IMR-90 (cell line): Measurements from ENCODE around the gene CA5B. TPM values are rescaled to one million over a fixed set of nuclear protein-coding genes. Genes with fewer than 3 reads are reported as not detected.

Experiments used
- ATAC-seq: fragments of 200-7000 bp; cut with Tn5 transposase; 2 replicates; pipeline ENCODE4 v1.9.1; 2020; ENCODE audit warnings: low read depth, mild to moderate bottlenecking, moderate library complexity
- BruUV-seq: library from RNA; stranded (reverse); fragments of 400-500 nt; replicated peaks from 2 replicates; lab custom pipeline; 2021; lab: Mats Ljungman, UMichigan
- CTCF ChIA-PET: fragments of 300-600 bp; formaldehyde crosslinking; extraction: SDS; loops from one replicate; lab custom pipeline; 2021; ENCODE audit warnings: antibody characterized with exemption; lab: Yijun Ruan, JAX
- POLR2A ChIA-PET: fragments of 300-600 bp; sonication (Branson Sonifier 250); formaldehyde crosslinking; loops from one replicate; lab custom pipeline; 2022; ENCODE audit warnings: antibody characterized with exemption; ENCODE audit not compliant: unreplicated experiment; lab: Charles Lee
- DNase-seq: peaks from one replicate; pipeline ENCODE4 v3.0.0; 2013
- H2AFZ ChIP-seq: replicated peaks from 2 replicates; pipeline ENCODE3; 2013; ENCODE audit warnings: low read length, mild to moderate bottlenecking; ENCODE audit not compliant: poor library complexity
- H2AK5ac ChIP-seq: 2 replicates; pipeline ENCODE4 v1.6.1; 2013; ENCODE audit warnings: low read depth, low read length, inconsistent platforms
- H2AK9ac ChIP-seq: replicated peaks from 2 replicates; pipeline ENCODE3; 2013; ENCODE audit warnings: mild to moderate bottlenecking, low read depth, low read length, moderate library complexity; ENCODE audit not compliant: poor library complexity
- H2BK120ac ChIP-seq: 2 replicates; pipeline ENCODE4 v1.6.1; 2013; ENCODE audit warnings: low read depth, low read length, inconsistent platforms
- H2BK15ac ChIP-seq: 3 replicates; pipeline ENCODE4 v1.6.1; 2013; ENCODE audit warnings: low read depth, low read length, inconsistent platforms
- H2BK20ac ChIP-seq: 2 replicates; pipeline ENCODE4 v1.6.1; 2013; ENCODE audit warnings: low read depth, mild to moderate bottlenecking, inconsistent platforms, low read length, moderate library complexity
- H2BK5ac ChIP-seq: 2 replicates; pipeline ENCODE4 v1.6.1; 2013; ENCODE audit warnings: mild to moderate bottlenecking, low read depth, low read length, inconsistent platforms; ENCODE audit not compliant: poor library complexity, severe bottlenecking
- H3K14ac ChIP-seq: replicated peaks from 2 replicates; pipeline ENCODE4 v1.6.1; 2013; ENCODE audit warnings: low read depth, low read length, inconsistent platforms
- H3K18ac ChIP-seq: 2 replicates; pipeline ENCODE4 v1.6.1; 2013; ENCODE audit warnings: low read depth, low read length, control low read depth
- H3K23ac ChIP-seq: 2 replicates; pipeline ENCODE4 v1.6.1; 2013; ENCODE audit warnings: low read depth, low read length, inconsistent platforms
- H3K27ac ChIP-seq: 2 replicates; pipeline ENCODE4 v1.5.1; 2013; ENCODE audit warnings: mild to moderate bottlenecking, control low read depth, low read length; ENCODE audit not compliant: insufficient read depth
- H3K27me3 ChIP-seq: 2 replicates; pipeline ENCODE4 v1.6.1; 2013; ENCODE audit warnings: low read length; ENCODE audit not compliant: control insufficient read depth, insufficient read depth
- H3K36me3 ChIP-seq: 2 replicates; pipeline ENCODE4 v1.6.1; 2013; ENCODE audit warnings: low read length, mixed read lengths; ENCODE audit not compliant: control insufficient read depth, insufficient read depth
- H3K4ac ChIP-seq: 2 replicates; pipeline ENCODE4 v1.6.1; 2013; ENCODE audit warnings: low read depth, low read length, inconsistent platforms
- H3K4me1 ChIP-seq: 2 replicates; pipeline ENCODE4 v1.6.1; 2013; ENCODE audit warnings: low read length, mixed read lengths; ENCODE audit not compliant: control insufficient read depth, insufficient read depth
- H3K4me2 ChIP-seq: 2 replicates; pipeline ENCODE4 v1.6.1; 2013; ENCODE audit warnings: low read depth, mild to moderate bottlenecking, control low read depth, low read length, moderate library complexity
- H3K4me3 ChIP-seq: 2 replicates; pipeline ENCODE4 v1.5.1; 2013; ENCODE audit warnings: low read depth, mild to moderate bottlenecking, control low read depth, low read length, moderate library complexity; ENCODE audit not compliant: insufficient read depth
- H3K56ac ChIP-seq: 2 replicates; pipeline ENCODE4 v1.6.1; 2013; ENCODE audit warnings: low read length, inconsistent platforms; ENCODE audit not compliant: insufficient read depth; ENCODE audit errors: extremely low read depth
- H3K79me1 ChIP-seq, 2 experiments: 2 replicates each; pipeline ENCODE4 v1.6.1; 2013; ENCODE audit warnings: low read length in 2 of 2, inconsistent platforms in 1 of 2, low read depth in 1 of 2
- H3K9ac ChIP-seq: 2 replicates; pipeline ENCODE4 v1.6.1; 2013; ENCODE audit warnings: low read depth, low read length, control low read depth
- H3K9me1 ChIP-seq: 2 replicates; pipeline ENCODE4 v1.6.1; 2013; ENCODE audit warnings: low read length, inconsistent platforms; ENCODE audit not compliant: insufficient read depth
- H3K9me3 ChIP-seq: 2 replicates; pipeline ENCODE4 v1.6.1; 2013; ENCODE audit warnings: low read length; ENCODE audit not compliant: control insufficient read depth, insufficient read depth
- H4K20me1 ChIP-seq: 2 replicates; pipeline ENCODE4 v1.6.1; 2013; ENCODE audit warnings: low read length, inconsistent platforms; ENCODE audit not compliant: insufficient read depth
- H4K5ac ChIP-seq: 2 replicates; pipeline ENCODE4 v1.6.1; 2013; ENCODE audit warnings: mild to moderate bottlenecking, low read depth, low read length, control low read depth
- H4K8ac ChIP-seq, 2 experiments: 2 replicates each; pipeline ENCODE4 v1.6.1; 2013; ENCODE audit warnings: low read depth in 2 of 2, low read length in 2 of 2, control low read depth in 1 of 2, inconsistent platforms in 1 of 2
- H4K91ac ChIP-seq: 2 replicates; pipeline ENCODE4 v1.6.1; 2013; ENCODE audit warnings: low read depth, low read length, inconsistent platforms; ENCODE audit not compliant: insufficient read depth
- BHLHE40 ChIP-seq: fragments of 150-350 bp; IDR thresholded peaks from 2 replicates; pipeline ENCODE4 v1.6.1; 2016; ENCODE audit warnings: mild to moderate bottlenecking, low read depth, low read length
- CEBPB ChIP-seq: IDR thresholded peaks from 2 replicates; pipeline ENCODE4 v1.6.1; 2012; ENCODE audit warnings: low read depth, low read length, improper control_type of control experiment
- CHD1 ChIP-seq: IDR thresholded peaks from 2 replicates; pipeline ENCODE4 v1.6.1; 2012; ENCODE audit warnings: low read depth, low read length, improper control_type of control experiment
- CTCF ChIP-seq: conservative IDR thresholded peaks from 2 replicates; pipeline ENCODE4 v1.5.1; 2012; ENCODE audit warnings: mild to moderate bottlenecking, low read depth, low read length, improper control_type of control experiment
- ELK1 ChIP-seq: fragments of 150-350 bp; IDR thresholded peaks from 2 replicates; pipeline ENCODE4 v1.6.1; 2016; ENCODE audit warnings: low read depth, mild to moderate bottlenecking, low read length, moderate library complexity, borderline replicate concordance
- FOS ChIP-seq: fragments of 150-350 bp; IDR thresholded peaks from 2 replicates; pipeline ENCODE4 v1.6.1; 2016; ENCODE audit warnings: low read depth, low read length
- MAFK ChIP-seq: IDR thresholded peaks from 2 replicates; pipeline ENCODE4 v1.6.1; 2012; ENCODE audit warnings: low read depth, low read length, improper control_type of control experiment
- MXI1 ChIP-seq: IDR thresholded peaks from 2 replicates; pipeline ENCODE4 v1.6.1; 2012; ENCODE audit warnings: low read depth, mild to moderate bottlenecking, low read length, moderate library complexity, borderline replicate concordance
- NFE2L2 ChIP-seq: fragments of 150-350 bp; IDR thresholded peaks from 2 replicates; pipeline ENCODE4 v1.6.1; 2016; ENCODE audit warnings: low read depth, mild to moderate bottlenecking, low read length
- RAD21 ChIP-seq: IDR thresholded peaks from 2 replicates; pipeline ENCODE4 v1.6.1; 2012; ENCODE audit warnings: low read length, improper control_type of control experiment
- RCOR1 ChIP-seq: IDR thresholded peaks from 2 replicates; pipeline ENCODE4 v1.6.1; 2012; ENCODE audit warnings: mild to moderate bottlenecking, low read length, improper control_type of control experiment; ENCODE audit not compliant: insufficient replicate concordance
- SMC3 ChIP-seq: fragments of 150-350 bp; IDR thresholded peaks from 2 replicates; pipeline ENCODE4 v1.6.1; 2016; ENCODE audit warnings: low read depth, mild to moderate bottlenecking, antibody characterized with exemption, low read length, moderate library complexity
- USF2 ChIP-seq: fragments of 150-350 bp; IDR thresholded peaks from 2 replicates; pipeline ENCODE4 v1.6.1; 2017; ENCODE audit warnings: mild to moderate bottlenecking, antibody characterized with exemption, low read length, low read depth
- WGBS, 2 experiments: methylation state at CpG; one replicate each; pipeline versions ENCODE4 v1.1.5 to v1.1.7; 2013; ENCODE audit warnings: missing lambda C conversion rate in 2 of 2; ENCODE audit not compliant: insufficient read length in 1 of 2; ENCODE audit errors: extremely low coverage in 2 of 2; 5-methylcytosine and 5-hydroxymethylcytosine counted together
- dilution Hi-C: fragments of 300-500 bp; cut with HindIII; formaldehyde crosslinking; loops from one replicate; pipeline ENCODE4 v1.14.3; 2018; ENCODE audit warnings: low sequenced_read_pairs; ENCODE audit not compliant: unreplicated experiment
- in situ Hi-C: fragments of 300-500 bp; cut with MboI; formaldehyde crosslinking; loops from 3 replicates; pipeline ENCODE4 v1.14.3; 2019; ENCODE audit warnings: low sequenced_read_pairs, inconsistent platforms, mixed read lengths
- intact Hi-C: fragments of 100-400 bp; cut with micrococcal nuclease; formaldehyde crosslinking; loops from 2 replicates; pipeline ENCODE4 v1.10.0; 2022
- polyA plus RNA-seq, 3 experiments: library from polyadenylated mRNA; depleted of rRNA; stranded (reverse); fragments of >200 nt; gene quantifications; 2 replicates each; pipeline ENCODE4 v1.2.3, GENCODE V29; 2012; ENCODE audit warnings: low replicate concordance in 1 of 3
- total RNA-seq: library from RNA; depleted of rRNA; stranded (reverse); fragments of >200 nt; gene quantifications from 2 replicates; pipeline ENCODE4 v1.2.3, GENCODE V29; 2012

CA5B gene
- total and polyA plus RNA-seq, 2 of the 4 experiments (the other 2 are of a cell fraction): 3.5 to 5.4 TPM

- Histone ChIP-seq H4K5ac (no peak overlapping the region), H3K4me2 (no peak overlapping the region), H3K9ac (no peak overlapping the region), H2AFZ (no peak overlapping the region), H2BK20ac (no peak overlapping the region), H2BK120ac (no peak overlapping the region), H3K18ac (no peak overlapping the region), H3K23ac (no peak overlapping the region), H3K79me1 (0 out of 4 replicates have a peak, but pooled peaks cover 0 to 5% of the 10 kb centered on the region in 2 experiments), H3K4me1 (no peaks in the 10 kb centered on the region; the same call in 1 of the 2 replicates), H4K91ac (no peak overlapping the region), H3K27ac (no peak overlapping the region), H3K4ac (no peak overlapping the region), H4K20me1 (no peaks in the 10 kb centered on the region), H2BK15ac (no peak overlapping the region), H3K4me3 (no peak overlapping the region), H3K27me3 (no peaks in the 10 kb centered on the region; the same call in 1 of the 2 replicates), H3K56ac (no peak overlapping the region), H3K36me3 (no peaks in the 10 kb centered on the region), H3K9me3 (no peaks in the 10 kb centered on the region), H2AK5ac (0 out of 2 replicates have a peak overlapping the region, but pooled peaks have one; percentile 16), H3K14ac (no peak overlapping the region), H3K9me1 (peaks cover 8% of the 10 kb centered on the region; the same call in 1 of the 2 replicates), H2BK5ac (no peak overlapping the region), H4K8ac (no peak overlapping the region), H2AK9ac (no peak overlapping the region)
- WGBS, 2 experiments: 90% methylated on average over 5 of the region's 9 CpGs; no CpG with 5 or more reads in 1 of the 2 experiments
- ATAC-seq (no peak), DNase-seq (no peak)
- CTCF ChIA-PET: no interaction called here
- POLR2A ChIA-PET: no interaction called here
- TF ChIP-seq ELK1 (no peak), USF2 (no peak), MAFK (no peak), BHLHE40 (no peak), RCOR1 (no peak), CTCF (no peak), RAD21 (no peak), CHD1 (no peak), FOS (no peak), CEBPB (no peak), MXI1 (no peak), SMC3 (no peak), NFE2L2 (no peak)
- intact Hi-C loops: no loop called here
- BruUV-seq: no TSS peak
- dilution Hi-C loops: no loop called here
- in situ Hi-C loops: no loop called here
Measured at GRCh38 chrX:15744181-15744867, 6.3 kb downstream of the CA5B start.
